Measurements from ENCODE around the gene TPK1.

DNA sequence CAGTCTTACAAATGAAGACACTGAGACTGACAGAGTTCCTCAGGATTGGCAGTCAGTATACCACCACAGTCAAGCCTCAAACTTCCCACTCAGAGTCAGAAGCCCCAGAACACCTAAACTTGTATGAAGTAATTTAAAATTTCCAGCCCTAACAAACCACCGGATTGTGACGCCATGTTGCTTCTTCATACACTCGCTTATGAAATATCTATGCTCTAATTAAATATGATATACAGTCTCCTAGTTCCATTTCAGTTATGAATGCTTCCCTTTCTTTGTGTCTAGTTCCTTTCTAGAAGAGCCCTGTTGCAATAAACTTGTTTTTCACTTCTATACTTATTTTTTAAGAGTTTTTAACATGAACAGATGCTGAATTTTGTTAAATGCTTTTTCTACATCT is 260.4 kb downstream of the TPK1 start:
- no peak for TF ChIP-seq POLR2A (IDR thresholded peaks at IDR 0.05)
- TF ChIP-seq, protein P1, sequence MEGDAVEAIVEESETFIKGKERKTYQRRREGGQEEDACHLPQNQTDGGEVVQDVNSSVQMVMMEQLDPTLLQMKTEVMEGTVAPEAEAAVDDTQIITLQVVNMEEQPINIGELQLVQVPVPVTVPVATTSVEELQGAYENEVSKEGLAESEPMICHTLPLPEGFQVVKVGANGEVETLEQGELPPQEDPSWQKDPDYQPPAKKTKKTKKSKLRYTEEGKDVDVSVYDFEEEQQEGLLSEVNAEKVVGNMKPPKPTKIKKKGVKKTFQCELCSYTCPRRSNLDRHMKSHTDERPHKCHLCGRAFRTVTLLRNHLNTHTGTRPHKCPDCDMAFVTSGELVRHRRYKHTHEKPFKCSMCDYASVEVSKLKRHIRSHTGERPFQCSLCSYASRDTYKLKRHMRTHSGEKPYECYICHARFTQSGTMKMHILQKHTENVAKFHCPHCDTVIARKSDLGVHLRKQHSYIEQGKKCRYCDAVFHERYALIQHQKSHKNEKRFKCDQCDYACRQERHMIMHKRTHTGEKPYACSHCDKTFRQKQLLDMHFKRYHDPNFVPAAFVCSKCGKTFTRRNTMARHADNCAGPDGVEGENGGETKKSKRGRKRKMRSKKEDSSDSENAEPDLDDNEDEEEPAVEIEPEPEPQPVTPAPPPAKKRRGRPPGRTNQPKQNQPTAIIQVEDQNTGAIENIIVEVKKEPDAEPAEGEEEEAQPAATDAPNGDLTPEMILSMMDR (IDR thresholded peaks at IDR 0.05): no peak

Measured in vagina (tissue), 2 donors.